Measurements from ENCODE around the gene ADAM21.
"Not testable (repeated sequence)": the region's sequence is repeated elsewhere in the genome, so short reads cannot be mapped to it uniquely, and the experiment has no call there.

The ADAM21 gene

GRCh38 chr14:70422538-70422937 lies 29.4 kb upstream of the ADAM21 start:
- H4K91ac ChIP-seq (ENCODE audit: low read depth, low read length): no peak overlapping the region
- no peak overlapping the region for H4K8ac ChIP-seq (ENCODE audit: low read depth, low read length)
- H3K14ac ChIP-seq (ENCODE audit: low read length): no peak overlapping the region
- no peak overlapping the region for H3K4ac ChIP-seq (ENCODE audit: low read depth, low read length)
- no peak overlapping the region for H3K27ac ChIP-seq (ENCODE audit: low read depth, low read length)
- H3K9me3 ChIP-seq (ENCODE audit: insufficient read depth, low read depth, low read length): peaks cover 2% of the 10 kb centered on the region
- no peak overlapping the region for H3K9ac ChIP-seq (ENCODE audit: low read length)
- H3K27me3 ChIP-seq (ENCODE audit: insufficient read depth, low read length): no peaks in the 10 kb centered on the region
- no peak overlapping the region for H2BK5ac ChIP-seq (ENCODE audit: low read depth, low read length, poor library complexity)
- no peaks in the 10 kb centered on the region for H3K36me3 ChIP-seq (ENCODE audit: control insufficient read depth in 1 of 2, insufficient read depth in 2 of 2, low read length in 2 of 2)
- no peak overlapping the region for H4K12ac ChIP-seq (ENCODE audit: low read depth, low read length)
- no peak overlapping the region for H3K4me3 ChIP-seq (ENCODE audit: low read depth, low read length)
- H2BK12ac ChIP-seq (ENCODE audit: low read length): no peak overlapping the region
- H2AK5ac ChIP-seq (ENCODE audit: low read length): no peak overlapping the region
- H2AFZ ChIP-seq (ENCODE audit: insufficient read depth, low read length, poor library complexity): no peak overlapping the region
- H3K18ac ChIP-seq (ENCODE audit: low read length): no peak overlapping the region
- no peak overlapping the region for H3K23ac ChIP-seq (ENCODE audit: low read length)
- no peaks in the 10 kb centered on the region for H3K79me2 ChIP-seq (ENCODE audit: control insufficient read depth, insufficient read depth, low read length, poor library complexity)
- no peak overlapping the region for H3K4me2 ChIP-seq (ENCODE audit: low read length)
- no CpG with 5 or more reads among the region's 2 CpGs for WGBS (ENCODE audit: extremely low coverage, insufficient coverage, insufficient read length)
- no peaks in the 10 kb centered on the region for H3K79me1 ChIP-seq (ENCODE audit: low read length)
- H2BK120ac ChIP-seq (ENCODE audit: insufficient read depth, low read length, poor library complexity): no peak overlapping the region
- peak; percentile 21 to 64 for DNase-seq
- no peaks in the 10 kb centered on the region for H3K4me1 ChIP-seq (ENCODE audit: control insufficient read depth in 1 of 2, insufficient read depth in 2 of 2, low read length in 2 of 2)

- Histone ChIP-seq H3K9me3 (ENCODE audit: insufficient read depth, low read depth, low read length) (peaks cover 2% of the 10 kb centered on the region), H2BK5ac (ENCODE audit: low read depth, low read length, poor library complexity) (no peak overlapping the region), H4K91ac (ENCODE audit: low read depth, low read length) (no peak overlapping the region), H3K23ac (ENCODE audit: low read length) (no peak overlapping the region), H3K14ac (ENCODE audit: low read length) (no peak overlapping the region), H3K4me1 (ENCODE audit: control insufficient read depth in 1 of 2, insufficient read depth in 2 of 2, low read length in 2 of 2) (no peaks in the 10 kb centered on the region), H2AFZ (ENCODE audit: insufficient read depth, low read length, poor library complexity) (no peak overlapping the region), H4K12ac (ENCODE audit: low read depth, low read length) (no peak overlapping the region), H3K79me2 (ENCODE audit: control insufficient read depth, insufficient read depth, low read length, poor library complexity) (no peaks in the 10 kb centered on the region), H3K4me3 (ENCODE audit: low read depth, low read length) (no peak overlapping the region), H3K27ac (ENCODE audit: low read depth, low read length) (no peak overlapping the region), H3K18ac (ENCODE audit: low read length) (no peak overlapping the region), H3K4me2 (ENCODE audit: low read length) (no peak overlapping the region), H3K36me3 (ENCODE audit: control insufficient read depth in 1 of 2, insufficient read depth in 2 of 2, low read length in 2 of 2) (no peaks in the 10 kb centered on the region), H4K8ac (ENCODE audit: low read depth, low read length) (no peak overlapping the region), H2BK120ac (ENCODE audit: insufficient read depth, low read length, poor library complexity) (no peak overlapping the region), H3K27me3 (ENCODE audit: insufficient read depth, low read length) (no peaks in the 10 kb centered on the region), H2AK5ac (ENCODE audit: low read length) (no peak overlapping the region), H3K79me1 (ENCODE audit: low read length) (no peaks in the 10 kb centered on the region), H3K4ac (ENCODE audit: low read depth, low read length) (no peak overlapping the region), H2BK12ac (ENCODE audit: low read length) (no peak overlapping the region), H3K9ac (ENCODE audit: low read length) (no peak overlapping the region)
- no peak for DNase-seq
- WGBS (ENCODE audit: extremely low coverage, insufficient coverage, insufficient read length): no CpG with 5 or more reads among the region's 1 CpG
Observed at GRCh38 chr14:70425354-70425753, 26.6 kb upstream of the ADAM21 start.

GRCh38 chr14:70426555-70426954 lies 25.4 kb upstream of the ADAM21 start:
- H2BK12ac ChIP-seq (ENCODE audit: low read length); H3K79me1 ChIP-seq (ENCODE audit: low read length); H2AFZ ChIP-seq (ENCODE audit: insufficient read depth, low read length, poor library complexity); H4K12ac ChIP-seq (ENCODE audit: low read depth, low read length); H3K23ac ChIP-seq (ENCODE audit: low read length); H3K18ac ChIP-seq (ENCODE audit: low read length); H4K8ac ChIP-seq (ENCODE audit: low read depth, low read length); H3K27ac ChIP-seq (ENCODE audit: low read depth, low read length); H2BK120ac ChIP-seq (ENCODE audit: insufficient read depth, low read length, poor library complexity); H3K4me2 ChIP-seq (ENCODE audit: low read length); H3K36me3 ChIP-seq (ENCODE audit: control insufficient read depth in 1 of 2, insufficient read depth in 2 of 2, low read length in 2 of 2); DNase-seq; H2AK5ac ChIP-seq (ENCODE audit: low read length); H3K14ac ChIP-seq (ENCODE audit: low read length); H3K9me3 ChIP-seq (ENCODE audit: insufficient read depth, low read depth, low read length); H3K27me3 ChIP-seq (ENCODE audit: insufficient read depth, low read length); H3K9ac ChIP-seq (ENCODE audit: low read length); H2BK5ac ChIP-seq (ENCODE audit: low read depth, low read length, poor library complexity); H3K4ac ChIP-seq (ENCODE audit: low read depth, low read length); H3K79me2 ChIP-seq (ENCODE audit: control insufficient read depth, insufficient read depth, low read length, poor library complexity); H3K4me1 ChIP-seq (ENCODE audit: control insufficient read depth in 1 of 2, insufficient read depth in 2 of 2, low read length in 2 of 2); H3K4me3 ChIP-seq (ENCODE audit: low read depth, low read length); H4K91ac ChIP-seq (ENCODE audit: low read depth, low read length): not testable (repeated sequence)
- no CpG with 5 or more reads among the region's 4 CpGs for WGBS (ENCODE audit: extremely low coverage, insufficient coverage, insufficient read length)

GRCh38 chr14:70436867-70437266 lies 15.1 kb upstream of the ADAM21 start:
- H3K4ac ChIP-seq (ENCODE audit: low read depth, low read length): no peak overlapping the region
- no peak overlapping the region for H3K27ac ChIP-seq (ENCODE audit: low read depth, low read length)
- DNase-seq: no peak
- H2AFZ ChIP-seq (ENCODE audit: insufficient read depth, low read length, poor library complexity): no peak overlapping the region
- H3K79me1 ChIP-seq (ENCODE audit: low read length): no peaks in the 10 kb centered on the region
- WGBS (ENCODE audit: extremely low coverage, insufficient coverage, insufficient read length): no CpG with 5 or more reads among the region's 4 CpGs
- H2BK12ac ChIP-seq (ENCODE audit: low read length): no peak overlapping the region
- H3K14ac ChIP-seq (ENCODE audit: low read length): no peak overlapping the region
- no peaks in the 10 kb centered on the region for H3K4me1 ChIP-seq (ENCODE audit: control insufficient read depth in 1 of 2, insufficient read depth in 2 of 2, low read length in 2 of 2)
- H3K23ac ChIP-seq (ENCODE audit: low read length): no peak overlapping the region
- H3K79me2 ChIP-seq (ENCODE audit: control insufficient read depth, insufficient read depth, low read length, poor library complexity): no peaks in the 10 kb centered on the region
- no peak overlapping the region for H4K12ac ChIP-seq (ENCODE audit: low read depth, low read length)
- no peaks in the 10 kb centered on the region for H3K27me3 ChIP-seq (ENCODE audit: insufficient read depth, low read length)
- no peak overlapping the region for H2AK5ac ChIP-seq (ENCODE audit: low read length)
- no peak overlapping the region for H2BK120ac ChIP-seq (ENCODE audit: insufficient read depth, low read length, poor library complexity)
- H4K91ac ChIP-seq (ENCODE audit: low read depth, low read length): no peak overlapping the region
- no peak overlapping the region for H3K4me2 ChIP-seq (ENCODE audit: low read length)
- peaks cover 0 to 1% of the 10 kb centered on the region in 2 experiments for H3K36me3 ChIP-seq (ENCODE audit: control insufficient read depth in 1 of 2, insufficient read depth in 2 of 2, low read length in 2 of 2)
- H3K9ac ChIP-seq (ENCODE audit: low read length): no peak overlapping the region
- H3K4me3 ChIP-seq (ENCODE audit: low read depth, low read length): no peak overlapping the region
- H2BK5ac ChIP-seq (ENCODE audit: low read depth, low read length, poor library complexity): no peak overlapping the region
- no peak overlapping the region for H4K8ac ChIP-seq (ENCODE audit: low read depth, low read length)
- peaks cover 24% of the 10 kb centered on the region for H3K9me3 ChIP-seq (ENCODE audit: insufficient read depth, low read depth, low read length)
- no peak overlapping the region for H3K18ac ChIP-seq (ENCODE audit: low read length)
